ENCODE data around the gene MOXD1. TPM values are rescaled to one million over a fixed set of nuclear protein-coding genes. Genes with fewer than 3 reads are reported as not detected.

MOXD1 gene
- total and polyA plus RNA-seq, 2 of the 8 experiments (the other 6 are each of a cell fraction or from before 2014, with no cell fraction given) = 1.6 to 3.5 TPM

DNA sequence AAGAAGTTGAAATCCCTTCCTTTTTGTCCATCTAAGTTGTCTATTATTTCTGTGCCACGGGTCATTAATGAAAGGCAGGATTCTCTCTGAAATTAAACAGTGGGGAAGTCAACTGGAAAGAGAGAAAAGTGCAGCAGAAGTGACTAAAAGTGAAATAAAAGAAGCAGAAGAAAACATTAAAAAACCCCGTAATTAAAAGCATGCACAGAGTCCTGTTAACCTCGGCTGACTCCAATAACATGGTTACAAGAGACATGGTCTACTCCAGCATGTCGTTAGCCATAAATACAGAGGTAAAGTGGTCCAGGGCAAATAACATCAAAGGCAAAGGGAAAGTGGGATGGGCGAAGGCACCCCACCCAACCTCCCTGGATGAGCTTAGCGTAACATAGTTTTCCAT, 13.0 kb upstream of the MOXD1 start:
- Histone ChIP-seq H3K9me3 (ENCODE audit: insufficient read depth in 2 of 2, low read depth in 1 of 2, low read length in 1 of 2) (peaks cover 4 to 7% of the 10 kb centered on the region in 2 experiments; a peak in 1 of 4 replicates), H3K4me3 (ENCODE audit: extremely low read depth in 1 of 4, insufficient read depth in 2 of 4, low read depth in 3 of 4, low read length in 4 of 4) (no peak overlapping the region), H2BK5ac (ENCODE audit: low read depth, low read length) (no peak overlapping the region), H3K79me1 (ENCODE audit: low read depth, low read length) (no peaks in the 10 kb centered on the region), H3K9ac (replicated peaks in 1 of 4; ENCODE audit: extremely low read depth in 1 of 4, low read depth in 3 of 4, low read length in 3 of 4) (no peak overlapping the region), H4K91ac (replicated peaks; ENCODE audit: insufficient read length, low read length) (no peak overlapping the region), H2BK120ac (replicated peaks; ENCODE audit: low read depth, low read length) (no peak overlapping the region), H3K27me3 (replicated peaks in 1 of 4; ENCODE audit: control insufficient read depth in 3 of 4, extremely low read depth in 1 of 4, insufficient read depth in 3 of 4, low read length in 3 of 4) (no peaks in the 10 kb centered on the region), H4K8ac (ENCODE audit: extremely low read depth, insufficient read depth, low read length) (no peak overlapping the region), H3K4me2 (ENCODE audit: insufficient read depth in 1 of 2, low read depth in 2 of 2, low read length in 2 of 2) (no peak overlapping the region), H3K23me2 (ENCODE audit: low read depth, low read length) (peaks cover 2% of the 10 kb centered on the region; the same call in 1 of the 2 replicates), H2BK20ac (ENCODE audit: low read length) (no peak overlapping the region), H3K79me2 (ENCODE audit: control insufficient read depth in 1 of 2, insufficient read depth in 2 of 2, low read length in 2 of 2) (no peaks in the 10 kb centered on the region), H3K14ac (ENCODE audit: insufficient read length) (no peak overlapping the region), H3K4me1 (replicated peaks in 1 of 4; ENCODE audit: control insufficient read depth in 3 of 4, insufficient read depth in 4 of 4, low read length in 3 of 4) (no peaks in the 10 kb centered on the region), H2BK15ac (ENCODE audit: low read length) (no peak overlapping the region), H4K20me1 (replicated peaks in 1 of 2; ENCODE audit: control insufficient read depth in 1 of 2, insufficient read depth in 2 of 2, low read length in 2 of 2) (no peaks in the 10 kb centered on the region), H3K18ac (ENCODE audit: extremely low read depth, low read length) (no peak overlapping the region), H2AFZ (ENCODE audit: low read length) (no peak overlapping the region), H3K36me3 (ENCODE audit: control insufficient read depth in 2 of 4, insufficient read depth in 4 of 4, low read length in 3 of 4) (no peaks in the 10 kb centered on the region), H3K27ac (ENCODE audit: low read depth, low read length) (no peak overlapping the region), H2BK12ac (ENCODE audit: low read depth, low read length) (no peak overlapping the region), H4K5ac (ENCODE audit: insufficient read length, low read depth, low read length) (no peak overlapping the region), H3K4ac (replicated peaks; ENCODE audit: insufficient read length, low read depth, low read length) (no peak overlapping the region), H2AK5ac (ENCODE audit: low read depth, low read length) (no peak overlapping the region), H3K56ac (replicated peaks; ENCODE audit: insufficient read length, low read depth, low read length) (no peak overlapping the region), H3K23ac (ENCODE audit: insufficient read length) (no peak overlapping the region)
- ChIA-PET CTCF (ENCODE audit: partially characterized antibody) (no interaction called here), POLR2A (ENCODE audit: partially characterized antibody) (no interaction called here)
- TF ChIP-seq CREB1 (IDR thresholded peaks at IDR 0.05) (no peak), CTCF (IDR thresholded peaks at IDR 0.05; ENCODE audit: control extremely low read depth in 1 of 3, insufficient read depth in 1 of 3, low read depth in 1 of 3, low read length in 3 of 3) (no peak), JUN (IDR thresholded peaks at IDR 0.05; ENCODE audit: low read depth, low read length) (no peak), FOSL1 (IDR thresholded peaks at IDR 0.05; ENCODE audit: insufficient read depth, low read depth, low read length) (no peak), JUND (IDR thresholded peaks at IDR 0.05; ENCODE audit: low read length) (no peak)
- FAIRE-seq (no peak), DNase-seq (ENCODE audit: low read depth in 1 of 2, low spot score in 2 of 2) (no peak)
- 69% methylated on average over 6 of the region's 6 CpGs; no CpG with 5 or more reads in 1 of the 2 experiments for WGBS, 2 experiments (ENCODE audit: extremely low coverage in 1 of 2, insufficient coverage in 1 of 2, insufficient read length in 1 of 2, insufficient replicate concordance in 2 of 2, low coverage in 1 of 2, low lambda C conversion rate in 2 of 2, missing lambda C conversion rate in 1 of 2)
